NCI-H460 (cell line): ENCODE results near the gene PPP1R18. TPM values are rescaled to one million over a fixed set of nuclear protein-coding genes. Genes with fewer than 3 reads are reported as not detected.
"Not testable (repeated sequence)": the region's sequence is repeated elsewhere in the genome, so short reads cannot be mapped to it uniquely, and the experiment has no call there.

Experiments used
- DNase-seq: peaks from one replicate; pipeline ENCODE4 v3.0.0-alpha.2; 2016; ENCODE audit warnings: low read depth; ENCODE audit errors: extremely low read depth
- total RNA-seq: library from RNA; depleted of rRNA; stranded (reverse); fragments of >200 nt; shearing (Covaris generic); gene quantifications from 2 replicates; pipeline ENCODE4 v1.2.3, GENCODE V29; 2014

The PPP1R18 gene
- total RNA-seq, 1 experiment from 2014 or later: 35.1 TPM

- DNase-seq: no peak
Observed at GRCh38 chr6:30670760-30671527, 15.5 kb downstream of the PPP1R18 start.

- not testable (repeated sequence) for DNase-seq
Observed at GRCh38 chr6:30666300-30666699, 20.1 kb downstream of the PPP1R18 start.

GRCh38 chr6:30664994-30665767, 21.3 kb downstream of the PPP1R18 start:
- no peak for DNase-seq

GRCh38 chr6:30657922-30658321, 28.5 kb downstream of the PPP1R18 start:
- DNase-seq: not testable (repeated sequence)

- DNase-seq: no peak
Observed at GRCh38 chr6:30657454-30657853, 29.0 kb downstream of the PPP1R18 start.

GRCh38 chr6:30656513-30656912, 29.9 kb downstream of the PPP1R18 start:
- DNase-seq: no peak

GRCh38 chr6:30655743-30656094, 30.7 kb downstream of the PPP1R18 start:
- DNase-seq: no peak

GRCh38 chr6:30654798-30655742, 31.4 kb downstream of the PPP1R18 start:
- DNase-seq: no peak

GRCh38 chr6:30651143-30651542, 35.3 kb downstream of the PPP1R18 start:
- no peak for DNase-seq

GRCh38 chr6:30647242-30648116, 39.0 kb downstream of the PPP1R18 start:
- peak; percentile 39 for DNase-seq

- DNase-seq: peak; percentile 86
Observed at GRCh38 chr6:30646450-30647241, 39.8 kb downstream of the PPP1R18 start, which contains the start of gene C6orf136. C6orf136 (plus strand) TSS chr6:30647133; CDS start chr6:30647232, 99 bp downstream.

GRCh38 chr6:30645989-30646388, 40.5 kb downstream of the PPP1R18 start:
- DNase-seq: no peak

- DNase-seq: no peak
Observed at GRCh38 chr6:30644769-30645168, 41.7 kb downstream of the PPP1R18 start.

GRCh38 chr6:30643656-30644055, 42.8 kb downstream of the PPP1R18 start:
- no peak for DNase-seq

- DNase-seq: no peak
Observed at GRCh38 chr6:30641048-30641447, 45.4 kb downstream of the PPP1R18 start.

- no peak for DNase-seq
Observed at GRCh38 chr6:30640481-30640880, 46.0 kb downstream of the PPP1R18 start.

GRCh38 chr6:30635834-30636233, 50.6 kb downstream of the PPP1R18 start:
- no peak for DNase-seq

GRCh38 chr6:30626484-30627366, 59.7 kb downstream of the PPP1R18 start, which contains the start of gene ATAT1:
ATAT1 (plus strand) TSS chr6:30626874.
- DNase-seq: peak; percentile 59
